HG03457 (cell line): ENCODE results near the gene ATP5ME.
"Not testable (repeated sequence)": the region's sequence is repeated elsewhere in the genome, so short reads cannot be mapped to it uniquely, and the experiment has no call there.

Source experiments
- ATAC-seq: cut with Tn5 transposase; IDR thresholded peaks from one replicate; pipeline ENCODE4 v1.9.1; 2021; ENCODE audit warnings: moderate number of reproducible peaks; ENCODE audit not compliant: unreplicated experiment

The ATP5ME gene

DNA sequence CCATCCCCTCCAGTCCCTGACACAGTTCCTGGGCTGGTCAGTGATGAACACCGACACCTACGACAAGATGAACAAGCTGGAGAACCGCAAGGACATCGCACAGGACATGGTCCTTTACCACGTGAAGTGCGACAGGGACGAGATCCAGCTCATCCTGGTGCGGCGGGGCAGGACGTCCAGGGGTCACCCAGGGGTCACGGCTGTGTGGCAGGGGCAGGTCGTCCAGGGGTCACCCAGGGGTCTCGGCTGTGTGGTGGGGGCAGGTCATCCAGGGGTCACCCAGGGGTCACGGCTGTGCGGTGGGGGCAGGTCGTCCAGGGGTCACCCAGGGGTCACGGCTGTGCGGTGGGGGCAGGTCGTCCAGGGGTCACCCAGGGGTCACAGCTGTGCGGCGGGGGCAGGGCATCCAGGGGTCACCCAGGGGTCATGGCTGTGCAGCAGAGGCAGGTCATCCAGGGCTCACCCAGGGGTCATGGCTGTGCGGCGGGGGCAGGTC, 16.7 kb downstream of the ATP5ME start:
- no peak for ATAC-seq

DNA sequence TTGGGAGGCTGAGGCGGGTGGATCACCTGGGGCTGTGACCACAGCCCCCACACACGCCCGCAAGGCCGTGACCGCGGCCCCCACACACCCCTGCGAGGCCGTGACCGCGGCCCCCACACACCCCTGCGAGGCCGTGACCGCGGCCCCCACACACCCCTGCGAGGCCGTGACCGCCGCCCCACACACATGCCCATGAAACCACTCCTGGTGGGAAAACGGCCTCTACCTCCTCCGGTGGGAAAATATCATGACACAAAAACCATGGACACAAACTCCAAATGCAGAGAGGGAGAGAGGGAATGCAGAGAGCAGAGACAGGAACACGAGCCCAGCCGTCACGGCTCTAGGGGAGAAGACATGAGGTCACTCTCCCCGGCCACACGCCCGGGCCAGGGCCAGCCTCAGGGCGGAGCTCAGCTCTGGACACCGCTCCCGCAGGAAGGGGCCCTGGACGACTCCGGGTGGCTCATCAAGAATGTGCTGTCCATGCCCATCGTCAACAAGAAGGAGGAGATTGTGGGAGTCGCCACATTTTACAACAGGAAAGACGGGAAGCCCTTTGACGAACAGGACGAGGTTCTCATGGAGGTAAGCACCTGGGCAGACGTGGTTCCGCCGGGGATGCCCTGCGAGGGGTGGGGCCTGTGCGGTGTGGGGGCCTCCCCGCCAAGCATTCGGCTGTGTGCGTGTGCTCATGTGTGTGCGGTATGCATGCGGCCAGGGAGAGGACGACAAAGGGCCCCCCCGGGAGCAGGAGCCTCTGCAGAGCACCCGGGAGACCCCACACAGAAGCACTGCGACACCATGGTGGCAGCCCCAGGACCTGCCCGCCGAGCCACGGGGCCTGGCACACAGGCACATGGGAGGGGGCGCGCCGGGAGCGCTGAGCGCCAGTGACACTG, 17.4 kb downstream of the ATP5ME start:
- ATAC-seq, result no peak

DNA sequence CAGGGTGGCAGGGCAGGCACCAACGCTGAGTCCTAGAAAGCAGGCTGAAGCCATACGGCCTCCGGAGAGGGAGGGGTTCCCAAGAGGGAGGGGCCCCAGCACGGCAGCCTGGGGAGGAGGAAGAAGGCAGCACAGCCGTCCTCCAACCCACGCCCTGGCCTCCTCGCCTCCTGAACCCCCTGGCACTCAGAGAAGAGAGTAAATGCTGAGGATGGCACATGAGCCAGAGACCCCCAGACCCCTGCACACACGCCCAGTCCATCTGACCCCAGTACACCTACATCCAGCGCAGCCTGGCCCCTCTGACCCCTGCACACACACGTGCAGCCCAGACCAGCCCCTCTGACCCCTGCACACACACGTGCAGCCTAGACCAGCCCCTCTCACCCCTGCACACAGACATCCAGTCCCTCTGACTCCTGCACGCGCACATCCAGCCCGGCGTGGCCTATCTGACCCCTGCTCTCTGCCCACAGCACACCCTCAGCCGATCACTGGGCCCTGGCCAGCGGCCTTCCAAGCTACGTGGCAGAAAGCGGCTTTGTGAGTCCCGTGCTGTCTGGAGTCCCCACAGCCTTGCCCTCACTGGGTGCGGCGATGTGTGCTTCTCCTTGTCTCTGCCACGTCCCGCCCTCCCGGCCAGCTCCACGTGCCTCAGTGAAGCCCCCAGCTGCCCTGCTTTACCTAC, 18.5 kb downstream of the ATP5ME start:
- no peak for ATAC-seq

DNA sequence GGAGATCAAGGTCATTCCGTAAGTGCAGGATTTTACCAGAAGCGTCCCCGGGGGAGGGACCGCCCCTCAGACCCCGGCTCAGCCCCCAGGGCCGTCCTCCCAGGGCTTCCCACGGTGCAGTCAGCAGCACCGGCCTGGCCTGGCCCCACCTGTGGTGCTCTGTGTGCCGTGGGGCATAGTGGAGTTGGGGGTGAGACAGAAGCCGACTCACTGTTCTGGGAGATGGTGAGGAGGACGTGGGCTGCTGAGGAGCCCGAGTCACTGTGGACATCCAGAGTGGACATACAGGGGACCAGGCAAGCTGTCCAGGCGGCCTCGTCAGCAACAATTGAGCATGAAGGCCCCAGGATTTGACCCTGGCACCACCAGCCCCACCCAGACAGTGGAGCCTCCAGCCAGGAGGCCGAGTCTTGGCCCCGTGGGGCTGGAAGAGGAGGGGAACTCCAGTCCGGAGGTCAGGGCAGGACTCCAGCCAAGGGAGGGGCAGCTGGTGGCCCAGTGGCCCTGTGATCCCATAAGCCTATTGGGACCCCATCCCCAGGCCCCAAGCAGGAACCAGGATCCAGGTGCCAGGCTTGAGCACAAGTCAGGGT, 19.1 kb downstream of the ATP5ME start:
- ATAC-seq, result no peak

DNA sequence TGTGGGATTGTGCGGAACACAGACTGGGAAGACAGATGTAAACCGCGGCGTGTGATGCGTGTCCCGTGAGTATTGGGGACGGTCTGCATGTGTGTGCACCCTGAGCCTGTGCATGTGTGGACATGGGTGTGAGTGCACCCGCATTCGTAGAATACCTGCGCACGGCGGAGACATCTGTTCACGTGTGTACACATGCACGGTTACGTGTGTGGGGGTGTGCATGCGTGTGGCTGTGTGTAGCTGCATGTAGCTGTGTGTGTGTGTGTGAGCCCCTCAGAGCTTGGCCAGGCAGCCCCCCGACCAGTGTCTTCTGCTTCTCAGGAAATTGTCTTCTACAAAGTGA, 19.6 kb downstream of the ATP5ME start:
- ATAC-seq, result no peak

DNA sequence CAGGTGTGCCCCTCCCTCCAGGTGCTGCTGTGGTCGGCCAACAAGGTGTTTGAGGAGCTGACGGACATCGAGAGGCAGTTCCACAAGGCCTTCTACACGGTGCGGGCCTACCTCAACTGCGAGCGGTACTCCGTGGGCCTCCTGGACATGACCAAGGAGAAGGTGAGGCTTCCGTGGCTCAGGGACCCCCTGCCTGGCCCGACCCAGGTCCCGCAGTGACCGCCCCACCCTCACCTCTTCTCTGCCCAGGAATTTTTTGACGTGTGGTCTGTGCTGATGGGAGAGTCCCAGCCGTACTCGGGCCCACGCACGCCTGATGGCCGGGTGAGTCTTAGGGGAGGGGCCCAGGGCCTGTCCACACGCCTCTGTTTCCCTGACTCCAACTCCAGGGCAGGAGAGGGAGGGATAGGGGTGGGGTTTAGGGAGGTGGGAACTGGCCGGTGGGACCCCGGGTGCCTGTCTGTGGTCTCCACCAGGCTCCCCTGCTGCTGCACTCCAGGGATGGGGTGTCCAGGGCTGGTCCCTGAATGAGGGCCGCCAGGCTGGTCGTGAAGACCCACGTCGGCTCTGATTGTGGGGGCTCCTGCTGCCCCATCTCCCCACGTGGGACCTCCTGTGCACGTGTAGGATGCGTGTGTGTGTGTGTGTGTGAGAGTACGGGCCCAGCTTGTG, 20.1 kb downstream of the ATP5ME start:
- no peak for ATAC-seq

DNA sequence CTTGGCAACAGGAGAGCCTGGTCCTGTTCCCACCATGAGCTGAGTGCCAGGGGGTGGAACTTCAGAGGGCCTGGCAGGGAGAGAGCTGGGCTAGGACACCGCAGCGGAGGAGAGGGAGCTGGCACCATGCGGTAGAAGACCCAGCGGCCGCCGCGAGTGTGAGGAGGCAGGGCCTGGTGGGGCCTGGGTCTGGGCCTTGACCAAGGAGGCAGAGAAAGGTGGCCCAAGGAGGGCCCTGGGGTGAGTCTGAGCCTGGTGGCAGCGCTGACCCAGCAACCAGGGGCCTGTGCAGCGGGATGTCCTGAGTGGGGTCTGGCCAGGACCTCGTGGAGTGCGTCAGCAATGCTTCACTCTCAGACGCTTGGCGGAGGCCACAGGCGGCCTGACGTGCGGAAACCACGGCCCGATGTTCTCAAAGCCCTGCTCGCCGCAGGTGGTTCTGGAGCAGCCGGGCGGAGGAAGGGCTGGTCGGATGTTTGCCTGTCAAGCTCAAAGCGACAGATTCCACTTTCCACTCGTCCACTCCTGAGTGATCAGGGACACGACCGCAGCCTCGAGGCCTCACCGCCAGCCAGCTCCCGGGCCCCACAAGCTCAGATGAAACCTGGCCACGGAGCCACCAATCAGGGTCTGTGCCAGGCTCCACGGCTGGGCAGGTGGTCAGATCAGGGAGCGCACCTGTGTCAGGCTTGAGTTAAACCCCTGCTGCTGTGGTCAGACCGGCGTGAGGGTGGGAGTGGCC, 20.8 kb downstream of the ATP5ME start:
- ATAC-seq, result no peak

DNA sequence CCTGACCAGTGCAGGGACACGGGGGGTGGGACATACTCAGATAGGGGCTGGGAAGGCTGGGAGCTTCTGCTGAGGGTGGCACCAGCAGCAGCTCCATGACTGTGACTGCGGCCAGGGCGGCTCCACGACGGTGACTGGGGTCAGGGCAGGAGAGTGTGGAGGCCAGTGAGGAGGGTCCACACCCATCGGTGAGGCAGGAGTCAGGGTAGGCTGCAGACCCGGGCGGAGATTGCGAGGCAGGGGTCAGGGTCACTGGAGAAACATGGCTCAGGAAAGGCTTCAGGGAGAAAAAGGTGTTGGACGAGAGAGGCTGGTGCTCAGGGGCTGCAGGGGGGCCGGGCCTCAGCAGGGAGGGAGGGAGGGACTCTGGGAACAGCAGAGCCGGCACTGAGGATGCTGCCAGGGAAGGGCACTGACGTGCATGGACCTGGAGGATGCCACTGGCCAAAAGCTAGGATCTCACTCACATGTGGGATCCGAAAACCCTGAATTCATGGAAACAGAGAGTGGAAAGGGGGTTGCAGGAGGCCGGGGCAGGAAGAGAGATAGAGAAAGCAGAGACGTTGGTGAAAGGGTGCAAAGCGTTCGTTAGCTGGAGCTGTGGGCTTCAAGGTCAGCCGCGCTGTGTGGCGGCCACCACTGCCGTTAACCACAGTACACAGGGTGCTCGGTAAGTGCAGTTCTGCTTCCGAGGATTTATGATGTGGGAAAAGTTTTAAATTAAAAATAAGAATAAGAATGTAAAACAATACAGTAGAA, 22.0 kb downstream of the ATP5ME start:
- no peak for ATAC-seq

DNA sequence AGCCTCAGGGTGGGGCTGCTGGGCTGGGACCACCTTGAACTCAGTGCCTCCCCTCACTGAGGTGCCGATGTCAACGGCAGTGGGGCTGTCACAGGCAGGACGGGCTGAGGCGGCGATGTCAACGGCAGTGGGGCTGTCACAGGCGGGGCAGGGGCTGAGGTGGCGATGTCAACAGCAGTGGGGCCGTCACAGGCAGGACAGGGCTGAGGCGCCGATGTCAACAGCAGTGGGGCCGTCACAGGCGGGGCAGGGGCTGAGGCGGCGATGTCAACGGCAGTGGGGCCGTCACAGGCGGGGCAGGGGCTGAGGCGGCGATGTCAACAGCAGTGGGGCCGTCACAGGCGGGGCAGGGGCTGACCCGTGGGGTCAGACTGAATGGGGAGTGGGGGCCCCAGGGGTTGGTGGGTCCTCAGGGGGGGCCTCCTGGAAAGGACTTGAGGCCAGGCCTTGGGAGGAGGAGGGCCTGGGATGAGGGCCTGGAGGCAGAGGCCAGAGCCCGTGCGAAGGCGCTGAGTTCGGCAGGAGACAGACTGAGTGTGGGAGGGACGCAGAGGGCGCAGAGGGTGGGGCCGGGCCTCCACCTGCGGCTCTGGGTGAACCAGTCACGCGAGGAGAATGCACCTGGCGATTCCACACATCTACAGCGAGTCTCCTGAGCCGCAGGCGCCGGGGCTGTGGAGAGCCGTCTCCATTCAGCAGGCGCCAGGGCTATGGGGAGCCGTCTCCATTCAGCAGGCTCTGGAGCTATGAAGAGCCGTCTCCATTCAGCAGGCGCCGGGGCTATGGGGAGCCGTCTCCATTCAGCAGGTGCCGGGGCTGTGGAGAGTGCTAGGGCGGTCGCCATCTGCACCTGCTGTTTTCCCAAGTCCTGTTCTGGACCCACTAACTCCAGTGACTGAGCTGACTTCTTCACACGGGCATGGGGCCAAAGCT, 22.9 kb downstream of the ATP5ME start:
- no peak for ATAC-seq

DNA sequence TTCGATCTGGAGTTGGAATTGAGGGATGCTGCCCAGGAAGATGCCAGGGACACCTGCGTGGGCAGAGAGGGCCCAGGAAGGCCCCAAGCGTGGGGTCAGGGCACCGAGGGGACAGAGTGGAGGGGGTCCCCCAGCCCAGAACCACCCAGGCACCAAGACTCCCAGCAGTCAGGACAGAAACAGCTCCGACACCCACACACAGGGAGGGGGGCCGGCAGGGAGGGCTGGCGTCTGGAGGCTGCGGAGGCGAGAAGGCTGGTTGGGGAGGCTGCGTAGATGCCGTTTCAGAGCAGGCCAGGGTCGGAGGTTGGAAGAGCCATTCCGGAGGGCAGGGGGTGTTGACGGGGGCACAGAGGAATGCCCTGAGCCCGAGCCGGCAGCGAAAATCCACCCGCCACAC, 23.6 kb downstream of the ATP5ME start:
- ATAC-seq, result no peak

DNA sequence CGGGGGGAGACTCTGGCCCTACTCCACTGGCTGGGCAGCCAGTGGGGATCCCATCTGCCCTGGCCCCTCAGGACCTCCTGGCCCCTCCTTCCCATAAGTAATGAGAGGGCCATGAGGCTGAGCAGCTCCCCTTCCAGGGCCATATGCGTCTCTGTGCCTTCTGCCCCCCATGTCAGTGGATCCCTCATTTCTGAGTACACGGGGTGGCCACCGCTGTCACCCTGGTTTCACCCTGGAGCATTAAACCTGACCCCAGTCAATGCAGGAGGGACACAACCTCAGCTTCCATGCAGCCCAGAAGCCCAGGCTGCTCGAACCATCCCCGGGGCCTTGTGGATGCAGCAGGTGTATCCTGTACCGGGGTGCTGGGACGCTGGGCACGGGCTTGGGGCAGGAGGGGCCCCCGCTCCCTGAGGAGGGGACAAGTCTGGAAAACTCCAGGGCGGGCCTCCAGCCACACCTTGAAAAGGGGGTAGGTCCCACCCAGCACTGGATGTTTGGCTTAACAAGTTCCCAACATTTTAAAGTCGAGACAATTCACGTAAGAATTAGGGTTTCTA, 24.2 kb downstream of the ATP5ME start:
- ATAC-seq, result no peak

DNA sequence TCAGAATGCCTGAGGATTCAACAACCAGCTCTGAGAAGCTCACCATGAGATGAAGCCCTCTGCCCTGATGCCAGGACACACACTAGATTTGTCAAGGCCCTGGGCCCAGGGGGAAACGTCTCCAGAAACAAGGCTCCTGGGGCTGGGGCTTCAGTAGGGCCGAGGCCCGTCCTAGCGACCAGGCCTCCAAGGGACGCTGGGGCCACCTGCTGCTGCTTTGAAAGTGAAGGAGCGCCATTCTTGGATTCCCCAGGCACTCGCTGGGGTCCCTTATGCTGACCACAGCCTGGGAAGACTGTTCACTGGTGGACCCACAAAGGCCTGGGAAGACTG, 24.8 kb downstream of the ATP5ME start:
- ATAC-seq, result no peak

DNA sequence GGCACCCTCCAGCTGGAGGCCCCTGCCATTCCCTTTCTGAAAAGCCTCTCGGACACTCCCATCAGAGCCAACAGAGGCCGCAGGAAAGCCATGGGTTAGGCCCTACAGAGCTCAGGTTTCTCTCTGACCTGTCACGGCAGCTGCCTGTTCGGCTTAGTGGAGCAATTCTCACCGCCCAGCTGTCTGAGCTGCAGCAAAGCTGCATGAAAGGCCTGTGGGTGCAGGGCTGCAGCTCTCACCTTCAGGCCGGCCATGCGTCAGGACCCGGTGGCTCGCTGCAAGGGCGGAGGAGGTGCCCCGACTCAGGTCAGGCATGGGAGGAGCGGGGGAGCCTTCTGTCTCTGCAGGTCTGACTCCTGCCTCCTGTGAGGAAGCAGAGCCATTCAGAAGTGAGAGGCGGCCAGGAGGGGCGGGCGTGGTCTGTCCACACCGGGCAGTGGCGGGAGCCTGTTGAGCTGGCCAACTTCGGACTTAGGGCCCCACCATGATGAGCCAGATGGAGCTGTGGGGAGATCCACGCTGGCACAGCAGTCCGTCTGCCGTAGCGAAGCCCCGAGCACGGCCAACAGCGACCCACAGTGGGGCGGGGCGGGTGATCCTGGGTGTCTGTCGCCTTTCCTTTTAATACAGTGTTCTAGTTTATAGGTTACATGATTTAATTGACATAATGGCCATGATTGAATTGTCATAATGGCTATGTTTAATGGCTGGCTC, 25.3 kb downstream of the ATP5ME start:
- ATAC-seq, result no peak

DNA sequence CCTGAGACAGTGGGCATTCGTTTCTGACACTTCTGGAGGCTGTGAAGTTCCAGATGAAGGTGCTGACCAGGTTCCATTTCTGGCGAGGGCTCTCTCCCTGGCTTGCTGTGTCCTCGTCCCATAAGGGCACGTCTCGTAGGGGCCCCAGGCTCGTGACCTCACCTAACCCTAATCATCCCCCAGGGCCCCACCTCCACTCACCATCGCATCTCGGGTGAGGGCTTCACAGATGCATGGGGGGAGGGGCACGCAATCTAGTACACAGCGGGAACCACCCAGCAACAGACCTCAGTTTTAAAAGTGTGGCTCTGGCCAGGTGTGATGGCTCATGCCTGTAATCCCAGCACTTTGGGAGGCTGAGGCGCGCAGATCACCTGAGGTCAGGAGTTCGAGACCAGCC, 26.6 kb downstream of the ATP5ME start:
- ATAC-seq, result no peak

DNA sequence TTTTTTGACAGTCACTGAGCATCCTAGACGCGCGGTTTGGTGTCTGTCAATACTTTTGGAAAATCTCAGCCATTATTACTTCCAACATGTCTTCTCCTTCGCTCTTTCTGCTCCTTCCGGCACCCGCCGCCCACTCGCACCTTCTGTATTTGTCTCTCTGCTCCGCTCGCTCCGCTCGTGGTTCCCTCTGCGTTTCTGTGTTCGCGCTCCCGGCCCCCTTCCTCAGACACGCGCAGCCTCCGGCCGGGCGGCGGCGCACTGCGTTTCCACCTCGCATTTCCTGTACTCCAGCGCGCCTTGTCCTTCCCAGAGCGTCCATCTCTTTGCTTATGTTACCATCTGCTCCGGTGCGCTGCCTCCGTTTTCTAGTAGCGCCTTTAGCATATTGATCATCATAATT, 27.6 kb downstream of the ATP5ME start:
- ATAC-seq, result no peak

DNA sequence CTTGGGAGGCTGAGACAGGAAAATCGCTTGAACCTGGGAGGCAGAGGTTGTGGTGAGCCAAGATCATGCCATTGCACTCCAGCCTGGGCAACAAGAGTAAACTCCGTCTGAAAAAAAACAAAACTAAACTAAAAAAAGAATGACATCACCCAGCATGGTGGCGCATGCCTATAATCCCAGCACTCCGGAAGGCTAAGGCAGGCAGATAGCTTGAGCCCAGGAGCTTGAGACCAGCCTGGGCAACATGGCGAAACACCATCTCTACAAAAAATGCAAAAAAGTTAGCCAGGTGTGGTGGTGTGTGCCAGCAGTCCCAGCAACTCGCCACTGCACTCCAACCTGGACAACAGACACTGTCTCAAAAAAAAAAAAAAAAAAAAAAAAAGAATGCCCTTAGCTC, 31.7 kb downstream of the ATP5ME start:
- not testable (repeated sequence) for ATAC-seq

DNA sequence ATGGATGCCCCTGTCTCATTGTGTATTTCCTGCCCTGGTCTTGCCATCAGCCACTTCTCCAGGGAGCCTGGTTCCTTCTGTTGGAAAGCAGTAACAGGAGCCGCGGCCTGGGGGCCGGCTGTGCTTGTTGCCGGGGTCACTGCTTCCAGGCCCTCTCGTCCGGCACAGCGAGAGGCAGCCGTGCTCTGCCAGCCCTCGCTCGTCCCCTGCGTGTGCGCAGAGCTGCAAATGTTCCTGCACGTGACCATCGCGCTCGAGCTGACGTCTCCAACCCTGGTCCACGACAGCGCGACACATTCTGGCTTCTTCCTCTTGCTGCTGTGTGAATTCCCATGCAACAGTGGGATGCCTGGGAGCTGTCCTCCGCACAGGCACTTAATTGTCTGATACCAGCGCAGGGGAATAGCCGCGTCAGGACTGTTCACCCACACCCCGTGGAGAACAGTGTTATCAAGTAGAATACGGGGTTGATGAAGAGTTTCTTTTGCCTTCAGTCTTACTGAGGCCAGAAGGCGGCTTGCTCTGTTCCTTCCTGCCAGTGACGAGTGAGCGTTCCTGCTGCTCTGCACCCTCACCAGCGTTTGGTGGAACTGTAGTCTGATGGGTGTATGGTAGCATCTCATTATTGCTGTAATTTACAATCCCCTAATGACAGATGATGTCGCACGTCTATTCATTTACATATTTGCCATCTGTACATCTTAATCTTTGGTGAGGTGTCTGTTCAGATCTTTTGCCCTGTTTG, 36.4 kb downstream of the ATP5ME start:
- no peak for ATAC-seq
